Testis (tissue), 2 donors: ENCODE measurements around the gene ASAP2.

Experiments used
- POLR2A ChIP-seq: fragments of 450-650 bp; IDR thresholded peaks from one replicate; pipeline ENCODE4 v1.6.1; 2017; ENCODE audit warnings: antibody characterized with exemption, mild to moderate bottlenecking, moderate library complexity
- TF ChIP-seq, protein P1 (sequence below), 3 experiments: fragments of 450-650 bp in 2 of 3; fragments of 200-600 bp in 1 of 3; sonication (generic) in 1 of 3; IDR thresholded peaks; one replicate each; pipeline ENCODE4 v1.5.1; 2016 to 2019; ENCODE audit warnings: antibody characterized with exemption in 3 of 3, mild to moderate bottlenecking in 2 of 3, moderate library complexity in 1 of 3

DNA sequence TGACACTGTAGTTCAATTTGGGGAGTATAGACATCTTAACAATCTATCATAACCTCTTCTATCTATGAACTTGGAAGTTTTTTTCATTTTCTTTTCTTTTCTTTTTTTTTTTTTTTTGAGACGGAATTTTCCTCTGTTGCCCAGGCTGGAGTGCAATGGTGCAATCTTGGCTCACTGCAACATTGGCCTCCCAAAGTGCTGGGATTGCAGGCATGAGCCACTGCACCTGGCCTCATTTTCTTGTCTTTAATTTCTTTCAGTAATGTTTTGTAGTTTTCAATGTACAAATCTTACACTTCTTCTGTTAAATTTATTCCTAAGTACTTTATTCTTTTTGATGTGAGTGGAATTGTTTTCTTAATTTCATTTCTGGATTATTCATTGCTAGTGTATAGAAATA, 14.6 kb downstream of the ASAP2 start:
- TF ChIP-seq POLR2A = no peak
- TF ChIP-seq, protein P1, sequence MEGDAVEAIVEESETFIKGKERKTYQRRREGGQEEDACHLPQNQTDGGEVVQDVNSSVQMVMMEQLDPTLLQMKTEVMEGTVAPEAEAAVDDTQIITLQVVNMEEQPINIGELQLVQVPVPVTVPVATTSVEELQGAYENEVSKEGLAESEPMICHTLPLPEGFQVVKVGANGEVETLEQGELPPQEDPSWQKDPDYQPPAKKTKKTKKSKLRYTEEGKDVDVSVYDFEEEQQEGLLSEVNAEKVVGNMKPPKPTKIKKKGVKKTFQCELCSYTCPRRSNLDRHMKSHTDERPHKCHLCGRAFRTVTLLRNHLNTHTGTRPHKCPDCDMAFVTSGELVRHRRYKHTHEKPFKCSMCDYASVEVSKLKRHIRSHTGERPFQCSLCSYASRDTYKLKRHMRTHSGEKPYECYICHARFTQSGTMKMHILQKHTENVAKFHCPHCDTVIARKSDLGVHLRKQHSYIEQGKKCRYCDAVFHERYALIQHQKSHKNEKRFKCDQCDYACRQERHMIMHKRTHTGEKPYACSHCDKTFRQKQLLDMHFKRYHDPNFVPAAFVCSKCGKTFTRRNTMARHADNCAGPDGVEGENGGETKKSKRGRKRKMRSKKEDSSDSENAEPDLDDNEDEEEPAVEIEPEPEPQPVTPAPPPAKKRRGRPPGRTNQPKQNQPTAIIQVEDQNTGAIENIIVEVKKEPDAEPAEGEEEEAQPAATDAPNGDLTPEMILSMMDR (IDR thresholded peaks at IDR 0.05) = no peak
